Gastrocnemius medialis (tissue), 4 donors: ENCODE results near the gene ABHD15.

Experiments used
- CTCF ChIP-seq, 5 experiments: fragments of 450-650 bp in 3 of 5; fragments of 200-600 bp in 2 of 5; sonication (generic) in 2 of 5; IDR thresholded peaks in 4 of 5; conservative IDR thresholded peaks in 1 of 5; 1 replicate in 4 of 5; 2 replicates in 1 of 5; pipeline ENCODE4 v1.5.1; 2016 to 2019; ENCODE audit warnings: antibody characterized with exemption in 5 of 5, mild to moderate bottlenecking in 3 of 5, moderate library complexity in 3 of 5
- POLR2A ChIP-seq, 2 donors: fragments of 450-650 bp; IDR thresholded peaks; one replicate each; pipeline ENCODE4 v1.6.1; 2017; ENCODE audit warnings: antibody characterized with exemption in 2 of 2, mild to moderate bottlenecking in 2 of 2, moderate library complexity in 2 of 2

GRCh38 chr17:29569245-29569950 is 2.6 kb upstream of the ABHD15 start:
- no peak for TF ChIP-seq CTCF (IDR thresholded peaks at IDR 0.05 in 4 of 5, conservative IDR thresholded peaks at IDR 0.05 in 1 of 5)
- no peak for TF ChIP-seq POLR2A (IDR thresholded peaks at IDR 0.05)
